Ascending aorta (tissue), 2 donors: ENCODE data around the gene ZNF500. TPM values are rescaled to one million over a fixed set of nuclear protein-coding genes. Genes with fewer than 3 reads are reported as not detected.
A peak's percentile ranks its signal among the peaks of the same experiment; 100 is the strongest.

Experiments
- DNase-seq, 2 donors: peaks; one replicate each; pipeline ENCODE4 v3.0.0-alpha.2; 2019; ENCODE audit warnings: low spot score in 2 of 2
- H3K27ac ChIP-seq, 2 donors: fragments of 200-600 bp; sonication (generic); one replicate each; pipeline ENCODE4 v1.5.1; 2016 to 2017; ENCODE audit warnings: mild to moderate bottlenecking in 1 of 2
- H3K27me3 ChIP-seq: fragments of 200-600 bp; sonication (generic); one replicate; pipeline ENCODE4 v1.5.1; 2017
- H3K36me3 ChIP-seq, 2 donors: fragments of 200-600 bp; sonication (generic); one replicate each; pipeline ENCODE4 v1.5.1; 2016
- H3K4me1 ChIP-seq, 2 donors: fragments of 200-600 bp; sonication (generic); one replicate each; pipeline ENCODE4 v1.5.1; 2016 to 2017; ENCODE audit warnings: mild to moderate bottlenecking in 1 of 2
- H3K4me3 ChIP-seq, 2 donors: fragments of 200-600 bp; sonication (generic); one replicate each; pipeline ENCODE4 v1.5.1; 2016 to 2017; ENCODE audit warnings: mild to moderate bottlenecking in 1 of 2
- H3K9me3 ChIP-seq, 2 donors: fragments of 200-600 bp; sonication (generic); one replicate each; pipeline ENCODE4 v1.5.1; 2016
- CTCF ChIP-seq, 3 experiments: fragments of 200-600 bp in 2 of 3; fragments of 450-650 bp in 1 of 3; sonication (generic) in 2 of 3; IDR thresholded peaks; one replicate each; pipeline ENCODE4 v1.5.1; 2016 to 2019; ENCODE audit warnings: antibody characterized with exemption in 3 of 3, mild to moderate bottlenecking in 1 of 3, moderate library complexity in 1 of 3
- intact Hi-C: fragments of 100-400 bp; cut with DNase I; formaldehyde crosslinking; loops from one replicate; pipeline ENCODE4 v1.15.1; 2023
- total RNA-seq: library from RNA; depleted of rRNA; stranded (reverse); fragments of >200 nt; gene quantifications from one replicate; pipeline ENCODE4 v1.1.0, GENCODE V29; 2016

ZNF500 gene
- total RNA-seq, 1 donor from 2014 or later = 13.7 TPM

- DNase-seq = no peak
- intact Hi-C loops = loop anchor here (1.0 to 5.0 kb wide), 6 partner anchors 34 to 329 kb away; partner anchors contain the start of genes ANKS3, DNAAF8, EEF2KMT and GLYR1
- TF ChIP-seq CTCF (IDR thresholded peaks at IDR 0.05) = no peak
- Histone ChIP-seq H3K27ac (peak overlapping the region; percentile 77 to 83), H3K36me3 (peaks cover 11 to 15% of the 10 kb centered on the region in 2 donors), H3K9me3 (no peaks in the 10 kb centered on the region), H3K27me3 (no peaks in the 10 kb centered on the region), H3K4me1 (peaks cover 8 to 23% of the 10 kb centered on the region in 2 donors), H3K4me3 (peak overlapping the region; percentile 65 to 99)
These were observed 1.0 kb upstream of the ZNF500 start for GRCh38 chr16:4767872-4768548.

DNA sequence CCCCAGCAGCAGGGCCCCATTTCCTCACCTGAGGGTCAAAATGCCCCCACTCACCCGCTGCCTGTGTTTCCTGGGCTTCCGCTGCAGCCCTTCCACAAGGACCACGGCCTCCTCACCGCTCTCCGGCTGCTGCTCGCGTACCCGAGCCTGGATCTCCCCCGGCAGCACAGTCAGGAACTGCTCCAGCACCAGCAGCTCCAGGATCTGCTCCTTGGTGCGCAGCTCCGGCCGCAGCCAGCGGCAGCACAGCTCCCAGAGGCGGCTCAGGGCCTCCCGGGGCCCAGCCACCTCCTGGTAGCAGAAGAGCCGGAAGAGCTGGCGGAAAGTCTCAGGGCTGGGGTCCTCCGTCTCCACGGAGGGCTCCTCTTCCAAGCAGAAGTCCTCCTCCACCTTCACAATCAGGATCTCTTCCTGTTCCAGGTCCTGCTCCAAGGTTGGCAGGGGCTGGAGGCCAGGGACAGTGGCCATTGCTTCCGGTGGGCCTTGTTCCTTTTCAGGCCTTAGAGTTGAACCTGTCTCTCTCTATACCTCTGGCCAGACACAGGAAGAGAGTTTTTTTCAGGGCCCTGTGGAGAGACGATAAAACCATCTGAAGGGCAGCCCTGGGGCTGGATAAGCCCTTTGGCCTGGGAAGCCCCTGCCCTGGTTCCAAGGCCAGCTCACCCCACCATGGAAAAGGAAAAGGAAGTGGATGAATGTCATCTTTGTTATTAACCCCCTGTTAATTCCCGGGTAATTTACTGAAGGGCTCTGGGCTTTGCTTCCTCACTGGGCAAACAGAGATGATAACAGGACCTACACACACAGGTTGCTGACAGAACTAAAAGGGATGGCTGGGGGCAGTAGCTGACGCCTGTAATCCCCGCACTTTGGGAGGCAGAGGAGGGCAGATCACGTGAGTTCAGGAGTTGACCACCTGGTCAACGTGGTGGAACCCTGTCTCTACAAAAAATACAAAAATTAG is 1.2 kb downstream of the ZNF500 start:
- H3K27ac ChIP-seq = peak overlapping the region in 1 of 2 donors; percentile 83
- no peak for DNase-seq
- no peak for TF ChIP-seq CTCF (IDR thresholded peaks at IDR 0.05)
- H3K4me1 ChIP-seq = peaks cover 8 to 23% of the 10 kb centered on the region in 2 donors
- peaks cover 29 to 34% of the 10 kb centered on the region in 2 donors for H3K36me3 ChIP-seq
- H3K9me3 ChIP-seq = no peaks in the 10 kb centered on the region
- no peaks in the 10 kb centered on the region for H3K27me3 ChIP-seq
- intact Hi-C loops = loop anchor here (2.0 to 5.0 kb wide), 2 partner anchors 149 to 332 kb away; partner anchors contain the start of gene EEF2KMT
- peak overlapping the region; percentile 78 to 99 for H3K4me3 ChIP-seq

GRCh38 chr16:4763791-4764190 is 3.2 kb downstream of the ZNF500 start:
- intact Hi-C loops = no loop called here
- Histone ChIP-seq H3K9me3 (no peaks in the 10 kb centered on the region), H3K4me1 (peaks cover 8 to 21% of the 10 kb centered on the region in 2 donors), H3K27ac (no peak overlapping the region), H3K36me3 (peaks cover 48 to 54% of the 10 kb centered on the region in 2 donors), H3K4me3 (no peak overlapping the region), H3K27me3 (no peaks in the 10 kb centered on the region)
- no peak for TF ChIP-seq CTCF (IDR thresholded peaks at IDR 0.05)
- no peak for DNase-seq

DNA sequence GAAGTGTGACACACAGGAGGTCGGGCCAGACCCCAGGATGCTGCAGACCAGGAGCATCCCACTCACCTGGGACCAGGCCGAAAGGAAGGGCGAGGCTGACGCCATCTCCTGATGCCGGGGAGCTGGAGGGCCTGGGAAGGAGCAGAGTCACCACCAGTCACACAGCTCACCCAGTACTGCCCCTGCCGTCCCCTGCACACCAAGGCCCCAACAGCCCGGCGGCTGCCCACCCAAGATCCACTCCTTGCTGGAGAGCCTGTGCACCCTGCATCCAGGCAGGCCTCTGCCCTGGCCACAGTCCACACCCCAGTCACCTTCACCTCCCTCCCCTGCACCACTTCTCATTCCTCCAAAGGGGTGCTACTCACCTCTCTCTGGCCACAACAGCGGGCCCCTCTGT is 4.8 kb downstream of the ZNF500 start:
- no peaks in the 10 kb centered on the region for H3K9me3 ChIP-seq
- no peaks in the 10 kb centered on the region for H3K27me3 ChIP-seq
- H3K36me3 ChIP-seq = peaks cover 64 to 69% of the 10 kb centered on the region in 2 donors
- H3K4me1 ChIP-seq = peaks cover 0 to 13% of the 10 kb centered on the region in 2 donors
- intact Hi-C loops = no loop called here
- H3K27ac ChIP-seq = no peak overlapping the region
- H3K4me3 ChIP-seq = no peak overlapping the region
- DNase-seq = no peak
- no peak for TF ChIP-seq CTCF (IDR thresholded peaks at IDR 0.05)

DNA sequence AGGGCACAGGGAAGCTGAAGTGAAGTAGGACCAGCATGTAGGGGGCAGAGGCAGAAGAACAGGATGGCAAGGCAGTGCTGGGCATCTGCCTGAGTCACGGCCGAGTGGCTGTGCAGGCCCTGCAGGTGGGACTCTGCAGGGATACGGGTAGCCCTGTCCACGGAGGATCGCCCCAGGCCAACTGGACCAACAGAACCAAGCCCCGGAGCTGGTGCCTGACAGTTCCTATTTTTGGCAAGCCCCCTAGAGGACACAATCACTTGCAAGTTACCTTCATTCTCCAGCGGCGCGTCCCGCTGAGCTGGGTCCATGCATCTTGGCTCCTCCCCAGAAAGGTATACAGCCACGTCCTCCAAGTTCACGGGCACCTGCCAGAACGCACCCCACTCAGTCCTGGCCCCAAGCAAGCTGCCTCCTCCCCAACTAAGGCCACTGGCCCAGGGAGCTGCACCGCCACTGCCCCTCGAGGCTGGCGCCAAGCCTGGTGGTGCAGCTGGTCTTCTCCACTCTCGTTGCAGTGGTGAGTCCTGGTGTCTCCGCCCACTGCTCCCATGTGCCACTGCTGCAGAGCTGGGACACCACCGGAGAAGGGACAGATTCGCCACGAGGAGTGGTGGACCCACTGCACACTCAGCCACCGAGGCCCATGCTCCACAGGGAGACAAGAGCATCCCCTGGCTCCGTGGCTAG is 6.6 kb downstream of the ZNF500 start:
- H3K4me3 ChIP-seq = no peak overlapping the region
- no peak overlapping the region for H3K27ac ChIP-seq
- peaks cover 0 to 2% of the 10 kb centered on the region in 2 donors for H3K4me1 ChIP-seq
- DNase-seq = no peak
- no peak for TF ChIP-seq CTCF (IDR thresholded peaks at IDR 0.05)
- no peaks in the 10 kb centered on the region for H3K27me3 ChIP-seq
- H3K9me3 ChIP-seq = no peaks in the 10 kb centered on the region
- peaks cover 81 to 84% of the 10 kb centered on the region in 2 donors for H3K36me3 ChIP-seq
- intact Hi-C loops = no loop called here
